ENCODE data around the gene DPH1. TPM values are rescaled to one million over a fixed set of nuclear protein-coding genes. Genes with fewer than 3 reads are reported as not detected.

The DPH1 gene
- polyA plus RNA-seq, 2 of the 4 experiments (the other 2 are of a cell fraction), result 25.5 to 33.6 TPM

DNA sequence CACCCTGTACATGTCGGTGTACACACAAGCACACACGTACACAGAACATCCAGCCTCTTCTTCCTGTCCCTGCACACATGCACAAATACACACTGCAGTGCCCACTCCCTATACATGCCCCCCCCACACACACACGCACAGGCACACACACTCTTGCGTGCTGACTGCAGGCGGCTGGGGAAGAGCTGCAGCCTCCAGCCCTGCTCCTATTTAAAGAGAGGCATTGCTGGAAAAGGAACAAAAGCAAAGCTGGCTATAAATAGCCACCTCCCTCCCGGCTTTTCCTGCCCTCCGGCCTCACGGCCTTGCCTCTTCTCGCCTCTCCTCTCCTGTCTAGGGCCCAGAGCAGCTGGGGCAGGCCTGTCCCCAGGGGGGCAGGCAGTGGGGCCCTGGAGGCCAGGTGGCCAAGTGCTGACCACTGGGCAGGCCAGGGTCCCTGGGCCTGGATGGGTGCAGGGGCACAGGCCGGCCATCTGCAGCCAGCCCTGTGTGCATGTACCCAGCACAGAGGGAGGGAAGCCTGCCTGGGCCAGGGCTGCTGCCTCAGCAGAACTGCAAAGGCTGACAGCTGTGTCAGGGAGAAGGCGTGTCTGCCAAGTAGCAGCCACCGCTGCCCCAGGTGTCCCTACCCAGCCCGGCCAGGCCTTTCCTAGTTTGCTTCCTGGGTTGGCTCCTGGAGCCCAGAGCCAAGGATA is 30.2 kb upstream of the DPH1 start:
- Histone ChIP-seq H3K4me3 (no peak overlapping the region), H3K9me3 (no peaks in the 10 kb centered on the region), H3K4me1 (peaks cover 48% of the 10 kb centered on the region), H3K27ac (peak overlapping the region; percentile 66 to 96), H3K4me2 (peak overlapping the region; percentile 46)
- TF ChIP-seq JUN (IDR thresholded peaks at IDR 0.05) (no peak), ZC3H11A (IDR thresholded peaks at IDR 0.05) (no peak), FOSB (CRISPR knock-in tag; IDR thresholded peaks at IDR 0.05) (no peak), POLR2A (IDR thresholded peaks at IDR 0.05; ENCODE audit: low read length) (no peak), HEYL (CRISPR knock-in tag; IDR thresholded peaks at IDR 0.05) (no peak), MAFK (IDR thresholded peaks at IDR 0.05; ENCODE audit: partially characterized antibody) (peak; percentile 94)
- DNase-seq (ENCODE audit: low read depth in 1 of 2, low spot score in 1 of 2) (peak in 1 of 2 experiments; percentile 50), FAIRE-seq (no peak), ATAC-seq (peak; percentile 10 to 52; a peak in 3 of 6 replicates)
- POLR2A ChIA-PET, result interaction anchor here (3.1 kb wide), 1 partner anchor 26 kb away, joined by 15 read pairs; the partner anchor contains the start of gene RTN4RL1
- CTCF ChIA-PET, result interaction anchor here (1.0 to 10.6 kb wide), 6 partner anchors 11 to 91 kb away, joined by 3 to 81 read pairs (median 6); partner anchors contain the start of gene RTN4RL1
- WGBS (ENCODE audit: missing lambda C conversion rate), result 67% methylated on average over 13 of the region's 13 CpGs

DNA sequence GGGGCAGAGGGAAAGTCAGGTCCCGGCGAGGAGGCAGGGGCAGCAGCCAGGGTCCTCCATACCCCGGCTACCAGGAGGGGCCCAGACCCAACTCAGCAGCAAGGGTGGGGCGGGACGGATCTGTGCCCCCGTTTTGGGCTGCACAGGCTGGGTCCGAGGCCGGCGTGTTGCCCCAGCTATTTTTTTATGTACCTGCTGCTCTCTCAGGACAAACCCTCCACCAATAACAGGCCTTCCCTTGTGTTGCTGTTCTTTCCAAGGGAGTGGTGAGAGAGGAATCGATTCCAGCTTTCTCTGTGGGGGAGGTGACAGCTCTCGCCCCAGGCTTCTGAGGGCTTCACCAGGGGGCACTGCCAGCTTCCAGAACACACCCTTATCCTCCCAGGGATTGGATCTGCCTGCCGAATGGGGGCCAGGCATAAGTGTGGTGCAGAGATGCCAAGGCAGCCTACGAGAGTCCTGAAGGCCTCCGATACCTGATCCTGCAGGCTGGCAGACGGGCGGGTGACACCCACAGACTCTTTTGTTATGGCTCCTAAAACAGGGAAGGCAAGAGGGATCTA is 27.1 kb upstream of the DPH1 start:
- ChIA-PET CTCF (interaction anchor here (0.7 to 10.6 kb wide), 7 partner anchors 17 to 282 kb away, joined by 3 to 81 read pairs (median 5); partner anchors contain the start of genes DPH1, OVCA2 and RTN4RL1), POLR2A (no interaction called here)
- no peak for ATAC-seq
- Histone ChIP-seq H3K4me3 (no peak overlapping the region), H3K4me2 (no peak overlapping the region), H3K27ac (peak overlapping the region in 1 of 2 experiments; percentile 64; a peak in 3 of 6 replicates), H3K9me3 (no peaks in the 10 kb centered on the region), H3K4me1 (peaks cover 22% of the 10 kb centered on the region)
- 80% methylated on average over 16 of the region's 16 CpGs for WGBS (ENCODE audit: missing lambda C conversion rate)
- TF ChIP-seq, protein P1, sequence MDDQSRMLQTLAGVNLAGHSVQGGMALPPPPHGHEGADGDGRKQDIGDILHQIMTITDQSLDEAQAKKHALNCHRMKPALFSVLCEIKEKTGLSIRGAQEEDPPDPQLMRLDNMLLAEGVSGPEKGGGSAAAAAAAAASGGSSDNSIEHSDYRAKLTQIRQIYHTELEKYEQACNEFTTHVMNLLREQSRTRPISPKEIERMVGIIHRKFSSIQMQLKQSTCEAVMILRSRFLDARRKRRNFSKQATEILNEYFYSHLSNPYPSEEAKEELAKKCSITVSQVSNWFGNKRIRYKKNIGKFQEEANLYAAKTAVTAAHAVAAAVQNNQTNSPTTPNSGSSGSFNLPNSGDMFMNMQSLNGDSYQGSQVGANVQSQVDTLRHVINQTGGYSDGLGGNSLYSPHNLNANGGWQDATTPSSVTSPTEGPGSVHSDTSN (IDR thresholded peaks at IDR 0.05), result no peak
- TF ChIP-seq JUNB (IDR thresholded peaks at IDR 0.05), result no peak
- TF ChIP-seq FOXS1 (CRISPR knock-in tag; IDR thresholded peaks at IDR 0.05), result no peak
- no peak for TF ChIP-seq FOSB (CRISPR knock-in tag; IDR thresholded peaks at IDR 0.05)
- TF ChIP-seq POLR2AphosphoS2 (conservative IDR thresholded peaks at IDR 0.05; ENCODE audit: low read length), result no peak
- TF ChIP-seq, protein P2, sequence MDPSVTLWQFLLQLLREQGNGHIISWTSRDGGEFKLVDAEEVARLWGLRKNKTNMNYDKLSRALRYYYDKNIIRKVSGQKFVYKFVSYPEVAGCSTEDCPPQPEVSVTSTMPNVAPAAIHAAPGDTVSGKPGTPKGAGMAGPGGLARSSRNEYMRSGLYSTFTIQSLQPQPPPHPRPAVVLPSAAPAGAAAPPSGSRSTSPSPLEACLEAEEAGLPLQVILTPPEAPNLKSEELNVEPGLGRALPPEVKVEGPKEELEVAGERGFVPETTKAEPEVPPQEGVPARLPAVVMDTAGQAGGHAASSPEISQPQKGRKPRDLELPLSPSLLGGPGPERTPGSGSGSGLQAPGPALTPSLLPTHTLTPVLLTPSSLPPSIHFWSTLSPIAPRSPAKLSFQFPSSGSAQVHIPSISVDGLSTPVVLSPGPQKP (IDR thresholded peaks at IDR 0.05; ENCODE audit: low read depth, low read length), result no peak
- TF ChIP-seq MAFK (IDR thresholded peaks at IDR 0.05; ENCODE audit: partially characterized antibody), result no peak
- FAIRE-seq, result no peak
- no peak for DNase-seq (ENCODE audit: low read depth in 1 of 2, low spot score in 1 of 2)

DNA sequence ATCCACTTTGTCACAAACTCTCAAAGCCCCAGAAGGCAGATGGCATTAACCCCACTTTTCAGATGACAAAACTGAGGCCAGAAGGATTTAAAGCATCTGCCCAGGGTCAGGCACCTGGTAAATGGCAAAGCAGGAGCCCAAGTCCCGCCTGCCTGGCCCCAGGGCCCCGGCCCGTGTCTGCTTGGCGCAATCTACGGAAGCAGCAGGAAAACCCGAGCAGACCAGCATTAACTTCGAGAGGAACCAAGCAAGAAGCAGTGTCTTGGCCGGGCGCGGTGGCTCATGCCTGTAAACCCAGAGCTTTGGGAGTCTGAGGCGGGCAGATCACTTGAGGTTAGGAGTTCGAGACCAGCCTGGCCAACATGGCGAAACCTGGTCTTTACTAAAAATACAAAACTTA is 26.4 kb upstream of the DPH1 start:
- Histone ChIP-seq H3K4me1 (peaks cover 20% of the 10 kb centered on the region), H3K9me3 (no peaks in the 10 kb centered on the region), H3K4me2 (no peak overlapping the region), H3K4me3 (no peak overlapping the region), H3K27ac (no peak overlapping the region)
- 93% methylated on average over 11 of the region's 13 CpGs for WGBS (ENCODE audit: missing lambda C conversion rate)
- no peak for ATAC-seq
- TF ChIP-seq CBX2 (IDR thresholded peaks at IDR 0.05; ENCODE audit: borderline replicate concordance, low read depth), result no peak
- TF ChIP-seq, protein P3, sequence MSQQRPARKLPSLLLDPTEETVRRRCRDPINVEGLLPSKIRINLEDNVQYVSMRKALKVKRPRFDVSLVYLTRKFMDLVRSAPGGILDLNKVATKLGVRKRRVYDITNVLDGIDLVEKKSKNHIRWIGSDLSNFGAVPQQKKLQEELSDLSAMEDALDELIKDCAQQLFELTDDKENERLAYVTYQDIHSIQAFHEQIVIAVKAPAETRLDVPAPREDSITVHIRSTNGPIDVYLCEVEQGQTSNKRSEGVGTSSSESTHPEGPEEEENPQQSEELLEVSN (IDR thresholded peaks at IDR 0.05; ENCODE audit: borderline replicate concordance, low read depth), result no peak
- no peak for TF ChIP-seq POLR2A (IDR thresholded peaks at IDR 0.05; ENCODE audit: low read length)
- no peak for TF ChIP-seq FOSB (CRISPR knock-in tag; IDR thresholded peaks at IDR 0.05)
- no peak for TF ChIP-seq RFX5 (IDR thresholded peaks at IDR 0.05)
- TF ChIP-seq JUNB (IDR thresholded peaks at IDR 0.05), result no peak
- TF ChIP-seq, protein P4, sequence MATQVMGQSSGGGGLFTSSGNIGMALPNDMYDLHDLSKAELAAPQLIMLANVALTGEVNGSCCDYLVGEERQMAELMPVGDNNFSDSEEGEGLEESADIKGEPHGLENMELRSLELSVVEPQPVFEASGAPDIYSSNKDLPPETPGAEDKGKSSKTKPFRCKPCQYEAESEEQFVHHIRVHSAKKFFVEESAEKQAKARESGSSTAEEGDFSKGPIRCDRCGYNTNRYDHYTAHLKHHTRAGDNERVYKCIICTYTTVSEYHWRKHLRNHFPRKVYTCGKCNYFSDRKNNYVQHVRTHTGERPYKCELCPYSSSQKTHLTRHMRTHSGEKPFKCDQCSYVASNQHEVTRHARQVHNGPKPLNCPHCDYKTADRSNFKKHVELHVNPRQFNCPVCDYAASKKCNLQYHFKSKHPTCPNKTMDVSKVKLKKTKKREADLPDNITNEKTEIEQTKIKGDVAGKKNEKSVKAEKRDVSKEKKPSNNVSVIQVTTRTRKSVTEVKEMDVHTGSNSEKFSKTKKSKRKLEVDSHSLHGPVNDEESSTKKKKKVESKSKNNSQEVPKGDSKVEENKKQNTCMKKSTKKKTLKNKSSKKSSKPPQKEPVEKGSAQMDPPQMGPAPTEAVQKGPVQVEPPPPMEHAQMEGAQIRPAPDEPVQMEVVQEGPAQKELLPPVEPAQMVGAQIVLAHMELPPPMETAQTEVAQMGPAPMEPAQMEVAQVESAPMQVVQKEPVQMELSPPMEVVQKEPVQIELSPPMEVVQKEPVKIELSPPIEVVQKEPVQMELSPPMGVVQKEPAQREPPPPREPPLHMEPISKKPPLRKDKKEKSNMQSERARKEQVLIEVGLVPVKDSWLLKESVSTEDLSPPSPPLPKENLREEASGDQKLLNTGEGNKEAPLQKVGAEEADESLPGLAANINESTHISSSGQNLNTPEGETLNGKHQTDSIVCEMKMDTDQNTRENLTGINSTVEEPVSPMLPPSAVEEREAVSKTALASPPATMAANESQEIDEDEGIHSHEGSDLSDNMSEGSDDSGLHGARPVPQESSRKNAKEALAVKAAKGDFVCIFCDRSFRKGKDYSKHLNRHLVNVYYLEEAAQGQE (IDR thresholded peaks at IDR 0.05), result no peak
- CTCF ChIA-PET, result interaction anchor here (1.6 to 10.6 kb wide), 5 partner anchors 16 to 94 kb away, joined by 5 to 81 read pairs (median 11); partner anchors contain the start of genes OVCA2 and RTN4RL1
- POLR2A ChIA-PET, result no interaction called here
- no peak for FAIRE-seq
- DNase-seq (ENCODE audit: low read depth in 1 of 2, low spot score in 1 of 2), result no peak

Measured in A549 (cell line).